ENCODE data around the gene SH3GL1.

SH3GL1 gene

DNA sequence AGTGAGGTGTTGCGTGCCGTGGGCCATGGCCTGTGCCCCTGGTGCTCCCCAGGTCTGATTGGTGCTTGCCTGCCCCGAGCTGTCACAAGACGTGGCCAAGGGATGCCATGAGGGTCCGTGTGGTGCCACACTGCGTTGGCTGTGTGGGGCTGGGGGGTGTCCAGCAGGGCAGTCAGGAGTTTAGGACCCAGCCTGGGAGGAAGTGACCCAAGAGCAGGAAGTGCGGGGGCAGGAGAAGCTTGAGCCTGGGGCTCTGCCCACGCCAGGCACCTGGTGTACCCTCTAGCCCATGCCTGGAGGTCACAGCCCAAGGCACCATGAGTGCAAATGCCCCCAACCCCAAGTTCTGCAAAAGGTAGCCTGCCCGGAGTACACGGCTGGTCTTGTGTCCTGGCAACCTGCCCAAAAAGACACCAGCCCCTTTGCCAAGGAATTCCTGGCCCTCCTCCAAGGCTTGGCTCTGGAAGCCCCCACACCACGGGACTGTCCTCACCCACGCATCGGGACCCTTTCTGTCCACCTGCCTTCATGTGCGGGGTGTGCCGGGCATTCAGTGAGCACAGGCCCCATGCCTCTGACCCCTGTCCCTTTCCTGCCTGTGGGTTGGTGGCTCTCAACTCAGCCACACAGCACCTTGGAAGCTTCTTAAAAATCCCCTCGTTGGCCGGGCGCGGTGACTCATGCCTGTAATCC is 32.1 kb downstream of the SH3GL1 start:
- DNase-seq (ENCODE audit: low read depth, low spot score), result no peak
- TF ChIP-seq, protein P1, sequence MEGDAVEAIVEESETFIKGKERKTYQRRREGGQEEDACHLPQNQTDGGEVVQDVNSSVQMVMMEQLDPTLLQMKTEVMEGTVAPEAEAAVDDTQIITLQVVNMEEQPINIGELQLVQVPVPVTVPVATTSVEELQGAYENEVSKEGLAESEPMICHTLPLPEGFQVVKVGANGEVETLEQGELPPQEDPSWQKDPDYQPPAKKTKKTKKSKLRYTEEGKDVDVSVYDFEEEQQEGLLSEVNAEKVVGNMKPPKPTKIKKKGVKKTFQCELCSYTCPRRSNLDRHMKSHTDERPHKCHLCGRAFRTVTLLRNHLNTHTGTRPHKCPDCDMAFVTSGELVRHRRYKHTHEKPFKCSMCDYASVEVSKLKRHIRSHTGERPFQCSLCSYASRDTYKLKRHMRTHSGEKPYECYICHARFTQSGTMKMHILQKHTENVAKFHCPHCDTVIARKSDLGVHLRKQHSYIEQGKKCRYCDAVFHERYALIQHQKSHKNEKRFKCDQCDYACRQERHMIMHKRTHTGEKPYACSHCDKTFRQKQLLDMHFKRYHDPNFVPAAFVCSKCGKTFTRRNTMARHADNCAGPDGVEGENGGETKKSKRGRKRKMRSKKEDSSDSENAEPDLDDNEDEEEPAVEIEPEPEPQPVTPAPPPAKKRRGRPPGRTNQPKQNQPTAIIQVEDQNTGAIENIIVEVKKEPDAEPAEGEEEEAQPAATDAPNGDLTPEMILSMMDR (IDR thresholded peaks at IDR 0.05; ENCODE audit: low read depth, low read length), result no peak
- no peak overlapping the region for H3K4me3 ChIP-seq (ENCODE audit: low read depth, low read length)
- in situ Hi-C loops (cut with HindIII; ENCODE audit: low sequenced_read_pairs), result no loop called here

DNA sequence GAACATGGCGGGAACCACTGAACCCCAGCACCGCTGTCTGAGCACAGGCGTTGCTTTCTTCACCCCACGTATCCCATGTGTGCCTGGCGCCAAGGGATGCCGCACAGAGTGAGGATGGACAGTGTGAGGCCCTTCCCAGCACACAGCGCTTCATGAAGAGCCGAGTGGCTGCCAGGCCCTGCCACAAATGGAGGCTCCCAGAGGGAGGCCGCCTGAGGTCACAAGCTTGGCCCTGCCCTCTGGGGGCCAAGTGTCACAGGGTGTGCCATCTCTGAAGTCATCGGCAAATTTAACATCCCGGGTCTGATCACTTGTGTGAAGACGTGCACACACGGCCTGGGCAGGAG is 32.6 kb downstream of the SH3GL1 start:
- in situ Hi-C loops (cut with HindIII; ENCODE audit: low sequenced_read_pairs), result no loop called here
- H3K4me3 ChIP-seq (ENCODE audit: low read depth, low read length), result no peak overlapping the region
- no peak for DNase-seq (ENCODE audit: low read depth, low spot score)
- TF ChIP-seq, protein P1 (IDR thresholded peaks at IDR 0.05; ENCODE audit: low read depth, low read length), result no peak

DNA sequence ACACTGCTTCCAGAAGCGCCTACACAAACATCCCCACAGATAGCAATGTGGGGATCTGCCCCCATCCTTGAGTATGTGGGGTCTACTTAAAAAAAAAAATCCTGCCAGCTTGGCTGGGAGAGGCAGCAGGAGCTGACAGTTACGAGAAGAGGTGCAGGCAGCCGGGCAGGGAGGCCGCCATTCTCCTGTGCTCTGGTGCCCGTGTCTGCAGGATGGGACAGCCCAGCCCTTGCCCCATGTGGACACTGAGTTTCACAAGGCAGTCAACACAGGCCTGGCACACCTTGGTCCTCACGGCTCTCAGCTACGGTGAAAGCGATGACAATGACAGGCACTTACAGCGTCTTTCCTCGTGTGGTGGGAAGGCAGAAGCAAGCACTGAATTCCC is 33.0 kb downstream of the SH3GL1 start:
- no peak for DNase-seq (ENCODE audit: low read depth, low spot score)
- TF ChIP-seq, protein P1 (IDR thresholded peaks at IDR 0.05; ENCODE audit: low read depth, low read length), result no peak
- in situ Hi-C loops (cut with HindIII; ENCODE audit: low sequenced_read_pairs), result no loop called here
- H3K4me3 ChIP-seq (ENCODE audit: low read depth, low read length), result no peak overlapping the region

DNA sequence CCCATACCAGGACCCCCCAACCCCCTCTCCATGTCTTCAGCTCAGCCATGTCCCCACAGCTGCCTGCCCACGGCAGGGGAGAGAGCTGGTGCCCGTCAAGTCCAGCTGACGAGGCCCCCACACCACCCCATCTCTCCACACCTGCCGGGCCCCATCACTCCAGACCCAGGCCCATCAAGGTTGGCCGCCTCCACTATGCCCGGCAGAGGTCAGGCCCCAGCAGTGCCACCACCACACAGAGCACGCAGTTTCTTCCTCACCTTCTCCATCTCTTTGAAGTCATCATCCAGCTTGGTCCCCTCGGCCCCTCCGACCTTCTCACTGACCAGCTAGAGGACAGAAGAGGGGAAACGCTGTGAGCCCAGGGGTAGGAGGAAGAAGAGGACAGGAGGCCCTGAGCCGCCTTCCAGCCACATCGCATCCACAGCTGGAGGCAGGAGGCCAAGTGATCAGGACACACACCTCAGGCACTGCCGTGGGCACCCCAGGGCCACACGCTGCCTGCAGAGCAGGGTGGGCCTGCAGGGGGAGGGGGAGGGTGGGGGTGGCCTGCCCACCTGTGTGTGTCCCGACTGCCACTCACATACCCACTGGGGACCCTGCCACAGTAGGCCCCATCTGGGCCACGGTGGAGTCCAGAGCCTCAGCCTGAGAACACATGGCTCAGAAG is 33.5 kb downstream of the SH3GL1 start:
- H3K4me3 ChIP-seq (ENCODE audit: low read depth, low read length), result no peak overlapping the region
- TF ChIP-seq, protein P1 (IDR thresholded peaks at IDR 0.05; ENCODE audit: low read depth, low read length), result no peak
- in situ Hi-C loops (cut with HindIII; ENCODE audit: low sequenced_read_pairs), result no loop called here
- DNase-seq (ENCODE audit: low read depth, low spot score), result no peak

GRCh38 chr19:4365791-4366665 is 34.3 kb downstream of the SH3GL1 start:
- DNase-seq (ENCODE audit: low read depth, low spot score), result no peak
- H3K4me3 ChIP-seq (ENCODE audit: low read depth, low read length), result no peak overlapping the region
- in situ Hi-C loops (cut with HindIII; ENCODE audit: low sequenced_read_pairs), result no loop called here
- TF ChIP-seq, protein P1 (IDR thresholded peaks at IDR 0.05; ENCODE audit: low read depth, low read length), result no peak

- no peak for DNase-seq (ENCODE audit: low read depth, low spot score)
- in situ Hi-C loops (cut with HindIII; ENCODE audit: low sequenced_read_pairs), result no loop called here
- TF ChIP-seq, protein P1 (IDR thresholded peaks at IDR 0.05; ENCODE audit: low read depth, low read length), result no peak
- H3K4me3 ChIP-seq (ENCODE audit: low read depth, low read length), result no peak overlapping the region
Observed at GRCh38 chr19:4365341-4365740, 35.0 kb downstream of the SH3GL1 start.

Measured in astrocyte of the spinal cord (primary cell).